GM08714 (cell line): ENCODE measurements around the gene CEPT1.

Source experiments
- H3K4me3 ChIP-seq: fragments of 200-500 bp; sonication (Bioruptor generic); 2 replicates; pipeline ENCODE4 v1.5.1; 2014; ENCODE audit warnings: mild to moderate bottlenecking, low read length, inconsistent platforms
- ZNF274 ChIP-seq: IDR thresholded peaks from 2 replicates; pipeline ENCODE4 v1.6.1; 2012; ENCODE audit warnings: mild to moderate bottlenecking, low read depth, low read length

CEPT1 gene

GRCh38 chr1:111162488-111162880 is 22.5 kb downstream of the CEPT1 start:
- no peak for TF ChIP-seq ZNF274
- no peak overlapping the region for H3K4me3 ChIP-seq

GRCh38 chr1:111163363-111163762 is 23.3 kb downstream of the CEPT1 start:
- TF ChIP-seq ZNF274, result no peak
- no peak overlapping the region for H3K4me3 ChIP-seq

DNA sequence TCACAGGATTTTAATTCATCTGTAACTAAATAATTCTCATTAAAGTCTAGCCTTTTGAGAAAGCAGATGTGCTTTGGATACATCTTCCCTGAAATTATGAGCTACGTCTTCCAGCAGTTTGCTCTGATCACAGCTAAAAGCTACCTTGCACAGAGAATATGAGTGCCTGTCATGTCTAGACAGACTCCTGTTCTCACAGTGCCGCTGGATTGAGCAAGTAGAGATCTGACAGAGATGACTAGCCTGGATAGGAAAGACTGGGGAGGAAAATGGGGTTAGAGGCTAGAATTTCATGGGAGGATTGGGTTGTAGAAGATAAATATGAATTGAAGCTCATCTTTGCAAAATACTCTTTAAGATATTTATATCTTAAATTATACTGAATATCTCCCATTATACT is 24.1 kb downstream of the CEPT1 start:
- no peak overlapping the region for H3K4me3 ChIP-seq
- no peak for TF ChIP-seq ZNF274

- H3K4me3 ChIP-seq, result no peak overlapping the region
- no peak for TF ChIP-seq ZNF274
Measured at GRCh38 chr1:111172463-111172862, 32.4 kb downstream of the CEPT1 start.

- TF ChIP-seq ZNF274, result no peak
- no peak overlapping the region for H3K4me3 ChIP-seq
Measured at GRCh38 chr1:111174070-111174469, 34.0 kb downstream of the CEPT1 start.

DNA sequence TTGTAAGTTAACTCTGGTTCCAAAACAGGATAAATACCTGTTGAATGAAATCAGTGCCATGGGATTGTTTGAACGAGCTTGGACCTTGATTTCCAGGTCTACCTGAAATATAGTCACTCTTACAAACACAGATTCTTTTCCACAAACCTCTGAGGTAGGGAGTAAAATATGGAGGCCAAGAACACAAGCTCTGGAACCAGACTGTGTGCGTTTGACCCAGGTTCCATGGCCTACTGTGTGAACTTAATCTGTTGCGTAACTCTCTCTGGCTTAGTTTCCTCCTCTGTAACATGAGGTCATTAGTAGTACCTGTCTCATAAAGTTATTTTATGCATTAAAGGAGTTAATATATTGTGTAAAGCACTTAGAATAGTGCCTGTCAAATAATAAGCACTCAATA is 35.3 kb downstream of the CEPT1 start:
- TF ChIP-seq ZNF274, result no peak
- no peak overlapping the region for H3K4me3 ChIP-seq

- no peak overlapping the region for H3K4me3 ChIP-seq
- TF ChIP-seq ZNF274, result no peak
Measured at GRCh38 chr1:111176678-111177077, 36.7 kb downstream of the CEPT1 start.

DNA sequence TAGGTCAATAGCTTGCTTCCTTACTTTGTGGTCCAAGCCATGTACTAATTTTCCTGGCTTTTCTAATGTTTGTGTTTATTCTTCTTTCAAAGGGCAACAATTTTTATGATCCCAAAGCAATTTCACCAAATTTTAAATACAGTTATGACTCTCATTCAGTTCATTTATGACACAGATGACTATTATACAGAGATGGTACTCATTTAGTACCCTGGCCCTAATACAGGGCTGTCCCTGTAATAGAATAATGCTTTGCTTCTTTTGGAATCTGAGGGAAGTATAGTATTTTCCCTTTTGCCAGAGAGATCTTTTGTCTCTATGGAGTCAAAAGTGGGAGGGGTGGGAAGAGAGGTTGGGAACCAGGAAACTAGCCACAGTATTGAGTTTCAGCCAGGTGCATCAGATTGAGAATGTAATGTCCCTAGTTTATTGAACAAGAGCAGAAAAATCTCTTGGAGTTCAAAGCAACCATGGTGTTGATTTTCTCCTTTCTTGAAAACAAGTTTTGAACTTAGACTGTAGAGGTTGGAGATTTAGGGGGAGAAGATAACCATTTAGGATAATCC is 40.0 kb downstream of the CEPT1 start:
- no peak overlapping the region for H3K4me3 ChIP-seq
- TF ChIP-seq ZNF274, result no peak

- no peak overlapping the region for H3K4me3 ChIP-seq
- no peak for TF ChIP-seq ZNF274
Measured at GRCh38 chr1:111182052-111182451, 42.0 kb downstream of the CEPT1 start.

DNA sequence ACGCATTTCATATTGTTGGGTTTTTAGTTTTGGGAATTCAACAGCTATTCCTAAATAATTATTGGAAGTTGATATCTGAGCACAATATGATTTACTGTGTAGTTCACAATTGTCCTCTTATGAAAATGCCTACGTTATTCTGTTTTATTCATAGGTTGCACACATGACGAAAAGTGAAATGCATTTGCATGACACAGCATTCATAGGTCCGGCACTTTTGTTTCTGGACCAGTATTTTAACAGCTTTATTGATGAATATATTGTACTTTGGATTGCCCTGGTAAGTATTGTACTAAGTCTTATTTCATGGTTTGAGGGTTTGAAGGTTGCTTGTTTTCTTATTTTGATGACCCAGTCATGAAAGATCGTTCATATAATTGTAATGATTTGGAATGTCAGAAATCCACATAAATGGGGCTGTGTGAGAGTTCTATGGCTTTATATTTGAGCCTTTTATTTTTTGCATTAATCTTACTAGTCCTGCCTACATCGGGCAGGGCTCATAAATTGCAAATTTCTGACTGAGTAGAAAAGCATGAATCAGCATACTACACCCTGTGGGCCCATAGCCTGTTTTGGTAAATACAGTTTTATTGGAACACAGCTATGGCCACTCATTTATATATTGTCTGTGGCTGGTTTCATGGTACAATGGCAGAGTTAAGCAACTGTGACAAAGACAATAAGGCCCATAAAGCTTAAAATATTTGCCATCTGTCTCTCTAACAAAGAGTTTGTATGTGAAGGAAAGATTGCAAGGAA is 43.5 kb downstream of the CEPT1 start:
- no peak for TF ChIP-seq ZNF274
- H3K4me3 ChIP-seq, result no peak overlapping the region

DNA sequence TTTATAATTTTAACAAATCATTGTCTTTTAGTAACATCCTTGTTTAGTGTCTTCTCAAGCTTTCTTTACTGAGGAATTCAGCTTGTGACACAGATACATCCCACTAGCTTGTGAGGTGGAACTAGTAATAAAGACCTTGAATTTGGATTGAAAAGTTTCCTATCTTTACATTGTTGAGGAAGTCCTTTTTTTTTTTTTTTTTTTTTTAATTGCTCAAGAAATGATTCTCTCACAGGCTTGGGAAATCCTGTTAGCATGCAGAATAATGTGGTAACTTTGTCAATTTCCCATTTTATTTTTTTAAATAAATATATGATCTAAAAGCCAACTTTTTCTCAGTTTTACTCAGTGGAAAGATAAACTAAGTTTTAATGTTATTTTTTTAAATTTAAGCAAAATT is 44.6 kb downstream of the CEPT1 start:
- no peak overlapping the region for H3K4me3 ChIP-seq
- TF ChIP-seq ZNF274, result no peak

DNA sequence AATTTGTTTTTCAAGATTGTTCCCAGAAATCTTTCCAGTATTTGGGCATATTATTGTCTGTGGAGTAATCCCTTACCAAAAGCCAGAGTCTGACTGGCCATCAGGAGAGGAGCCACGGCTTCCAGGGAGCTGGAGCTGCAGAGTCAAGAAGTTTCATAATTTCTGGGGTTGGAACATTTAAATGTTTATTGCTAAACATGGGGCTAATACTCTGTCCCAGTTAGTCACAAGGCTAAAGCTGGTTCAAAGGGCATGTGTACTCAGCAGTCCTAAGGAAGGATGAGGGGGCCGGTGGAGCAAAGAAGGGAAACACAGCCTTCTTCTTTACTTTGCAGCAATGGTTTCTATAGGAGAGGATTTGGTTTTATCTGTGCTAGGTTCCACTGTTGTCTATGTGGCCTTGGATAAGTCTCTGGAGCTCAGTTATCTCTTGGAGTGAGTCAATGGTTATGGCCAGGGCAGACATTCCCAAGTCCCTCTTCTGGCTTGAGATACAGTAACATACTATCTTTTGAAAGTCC is 51.0 kb downstream of the CEPT1 start:
- TF ChIP-seq ZNF274, result no peak
- no peak overlapping the region for H3K4me3 ChIP-seq

DNA sequence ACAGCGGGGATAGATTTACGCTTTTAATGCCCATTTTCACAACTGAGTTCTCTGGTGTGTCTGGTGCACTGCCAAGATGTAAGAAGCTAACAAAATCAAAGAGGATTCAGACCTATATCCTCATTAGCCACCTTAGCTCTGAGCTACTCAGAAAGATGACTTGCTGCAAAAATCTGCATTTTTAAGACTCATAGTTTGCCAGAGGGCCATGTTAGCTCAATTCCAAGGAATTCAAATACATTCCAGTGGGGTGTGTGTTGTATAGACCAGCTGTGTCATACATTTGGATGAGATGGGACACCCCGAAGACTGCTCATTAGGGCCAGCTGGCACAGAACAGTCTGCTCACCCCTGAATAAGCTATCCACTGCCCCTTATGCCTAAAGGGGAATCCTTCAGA is 51.5 kb downstream of the CEPT1 start:
- H3K4me3 ChIP-seq, result no peak overlapping the region
- no peak for TF ChIP-seq ZNF274

GRCh38 chr1:111192074-111192473 is 52.1 kb downstream of the CEPT1 start:
- H3K4me3 ChIP-seq, result no peak overlapping the region
- no peak for TF ChIP-seq ZNF274
